NK-92 treated with Interleukin-12 subunit alpha and Interleukin-12 subunit beta, amount 100 ng/mL, for 24 hours (cell line): ENCODE results near the gene NECTIN1.

ENCODE experiments used
- DNase-seq: peaks from one replicate; lab custom pipeline; 2025; lab: John Stamatoyannopoulos, UW

NECTIN1 gene

DNA sequence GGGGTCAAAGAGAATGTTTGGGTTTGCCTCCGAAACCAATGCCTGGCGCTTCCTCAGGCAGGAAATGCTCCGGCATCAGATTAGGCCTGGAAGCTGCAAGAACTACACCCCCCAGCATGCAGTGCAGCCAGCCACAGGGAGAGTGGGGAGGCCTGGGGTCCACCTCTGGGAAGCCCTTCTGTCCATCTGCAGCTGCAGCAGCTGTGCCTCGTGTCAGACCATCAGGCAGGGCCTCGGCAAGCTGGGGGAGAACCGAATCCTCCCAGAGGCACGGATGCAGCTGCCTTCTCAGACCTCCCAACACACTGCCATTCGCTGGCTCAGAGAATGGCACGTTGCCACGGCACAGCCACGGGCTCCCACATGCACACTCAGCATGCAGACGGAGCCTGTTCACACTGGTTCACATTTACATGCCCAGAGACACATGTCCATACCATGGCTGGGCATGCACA, 57.4 kb downstream of the NECTIN1 start:
- no peak for DNase-seq

DNA sequence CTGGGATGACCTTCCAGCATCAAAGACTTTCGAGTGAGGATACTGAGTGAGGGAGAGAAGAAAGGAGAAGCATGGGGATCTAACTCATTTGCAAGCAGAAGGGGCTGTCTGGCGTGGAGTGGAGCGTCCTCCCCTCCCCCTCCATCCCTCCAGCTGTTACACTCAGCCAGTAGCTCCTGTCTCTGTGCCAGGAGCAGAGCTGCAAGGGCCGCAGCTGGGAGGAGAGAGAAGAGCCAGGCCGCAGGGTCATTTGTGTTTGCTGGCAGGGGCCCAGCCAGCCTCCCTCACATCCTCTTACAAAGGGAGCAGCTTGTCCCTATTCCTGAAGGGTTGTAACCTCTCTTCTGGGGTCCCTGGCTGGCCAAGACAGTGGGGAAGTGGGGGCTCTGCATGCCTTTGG, 57.9 kb downstream of the NECTIN1 start:
- no peak for DNase-seq

DNA sequence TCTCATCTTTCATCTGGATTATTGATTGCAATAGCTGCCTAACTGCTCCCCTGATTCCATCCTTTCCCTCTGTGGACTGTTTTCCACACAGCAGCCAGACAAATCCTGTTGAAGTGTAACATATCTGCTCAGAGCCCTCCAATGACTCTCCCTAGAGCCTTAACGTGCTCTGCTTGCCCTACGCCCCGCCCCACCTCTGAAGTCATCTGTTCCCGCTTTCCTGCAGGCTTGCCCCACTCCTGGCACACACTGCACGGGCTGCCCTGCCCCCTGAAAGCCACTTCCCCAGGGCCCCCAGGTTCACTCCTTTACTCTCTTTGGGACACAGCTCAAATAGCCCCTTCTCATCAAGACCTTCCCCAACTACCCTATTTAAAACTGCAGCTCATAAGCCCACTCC, 59.5 kb downstream of the NECTIN1 start:
- DNase-seq, result no peak

DNA sequence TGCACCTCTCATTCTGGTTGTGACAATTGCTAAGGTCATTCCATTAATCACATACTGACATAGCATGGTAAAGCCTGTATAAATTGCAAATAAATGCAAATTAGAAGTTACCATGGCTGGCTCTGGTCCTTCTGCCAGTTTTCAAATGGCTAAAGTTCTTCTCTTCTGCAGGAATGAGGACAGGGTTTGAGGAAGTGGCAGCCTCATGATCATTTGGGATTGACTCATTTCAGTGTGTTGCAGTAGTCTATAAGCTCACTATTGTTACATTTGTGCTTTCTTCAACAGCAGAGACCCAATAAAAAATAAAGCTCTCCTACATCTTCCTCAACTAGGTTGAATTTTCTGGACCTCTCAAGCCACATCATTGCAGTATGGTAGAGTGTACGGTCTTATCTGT, 60.3 kb downstream of the NECTIN1 start:
- DNase-seq, result no peak

DNA sequence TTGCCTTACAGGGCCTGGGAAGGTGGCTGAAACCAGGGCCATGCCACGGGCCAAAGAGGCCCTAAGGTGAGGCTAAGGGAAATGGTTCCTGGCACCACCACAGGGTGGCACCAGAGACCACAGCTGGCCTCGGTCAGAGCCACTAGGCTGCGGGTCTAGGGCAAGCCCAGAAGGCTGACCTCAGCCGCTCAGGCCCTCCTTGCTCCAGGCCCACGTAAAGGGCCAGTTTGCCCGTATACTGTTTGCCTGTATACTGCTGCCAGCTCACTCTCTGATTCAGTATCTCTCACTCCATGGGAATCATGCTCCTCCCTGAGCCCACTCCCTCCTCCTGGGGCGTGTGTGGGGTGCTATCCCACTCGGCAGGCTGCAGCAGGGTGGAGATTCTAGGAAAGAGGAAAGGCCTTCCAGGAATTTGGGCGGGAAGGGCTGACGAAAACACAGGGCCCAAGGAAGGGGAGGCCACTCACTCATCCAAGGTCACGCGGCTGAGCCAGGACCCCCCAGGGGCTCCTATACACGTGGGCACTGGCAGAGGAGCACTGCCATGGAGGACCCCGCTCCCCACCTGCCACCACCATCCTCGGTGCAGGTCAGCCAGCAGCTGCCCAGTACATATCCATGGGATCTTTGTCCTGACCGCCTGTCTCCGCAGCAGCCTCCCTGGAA, 62.4 kb downstream of the NECTIN1 start:
- peak; percentile 46 for DNase-seq

DNA sequence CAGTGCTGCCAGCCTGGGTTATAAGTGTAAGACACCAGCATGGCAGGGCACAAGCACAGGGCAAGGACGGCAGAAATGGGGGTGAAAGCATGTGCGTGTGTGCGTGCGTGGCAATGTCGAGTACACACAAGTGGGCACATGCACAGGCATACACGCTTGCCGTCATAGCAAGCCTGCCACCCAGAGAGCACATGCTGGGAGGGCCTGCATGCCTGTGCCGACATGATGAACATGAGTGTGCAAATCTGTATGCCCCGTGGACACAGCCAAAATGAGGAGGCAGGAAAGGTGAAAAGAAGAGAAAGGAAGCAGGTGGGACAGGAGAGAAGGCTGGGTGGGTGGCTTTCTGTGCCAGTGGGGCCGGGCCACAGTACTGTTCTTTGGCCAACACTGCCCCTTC, 62.9 kb downstream of the NECTIN1 start:
- DNase-seq, result no peak

DNA sequence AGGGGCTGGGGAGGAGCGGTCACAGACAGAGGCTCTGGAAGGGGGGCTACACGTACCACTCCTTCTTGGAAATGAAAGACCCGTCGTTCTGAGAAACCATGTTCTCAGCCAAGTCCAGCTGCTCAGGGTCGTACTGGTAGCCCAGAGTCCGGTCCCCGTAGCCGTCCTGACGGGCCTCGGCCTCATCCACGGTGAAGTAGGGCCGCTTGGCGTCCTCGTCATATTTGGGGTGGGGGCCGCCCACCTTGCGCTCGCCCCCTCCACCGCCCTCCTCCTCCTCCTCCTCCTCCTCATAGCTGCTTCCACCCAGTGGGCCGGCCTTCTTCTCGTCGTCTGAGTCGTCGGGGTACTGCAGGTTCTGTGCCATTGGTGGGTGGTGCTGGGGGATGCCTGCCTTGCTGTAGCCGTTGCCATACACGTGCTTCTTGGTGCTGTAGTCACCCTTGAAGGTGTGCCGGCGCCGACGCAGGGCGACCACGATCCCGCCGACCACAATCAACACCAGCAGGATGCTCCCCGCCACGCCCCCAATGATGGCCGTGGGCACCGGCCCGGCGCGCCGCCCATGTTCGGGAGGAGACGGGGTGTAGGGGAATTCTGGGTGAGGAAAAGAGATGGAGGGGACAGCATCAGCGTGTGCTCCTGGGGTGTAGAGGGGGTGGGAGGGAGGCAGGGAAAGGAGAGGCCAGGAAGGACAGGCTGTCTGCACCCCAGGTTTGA, 64.1 kb downstream of the NECTIN1 start:
- DNase-seq, result no peak

DNA sequence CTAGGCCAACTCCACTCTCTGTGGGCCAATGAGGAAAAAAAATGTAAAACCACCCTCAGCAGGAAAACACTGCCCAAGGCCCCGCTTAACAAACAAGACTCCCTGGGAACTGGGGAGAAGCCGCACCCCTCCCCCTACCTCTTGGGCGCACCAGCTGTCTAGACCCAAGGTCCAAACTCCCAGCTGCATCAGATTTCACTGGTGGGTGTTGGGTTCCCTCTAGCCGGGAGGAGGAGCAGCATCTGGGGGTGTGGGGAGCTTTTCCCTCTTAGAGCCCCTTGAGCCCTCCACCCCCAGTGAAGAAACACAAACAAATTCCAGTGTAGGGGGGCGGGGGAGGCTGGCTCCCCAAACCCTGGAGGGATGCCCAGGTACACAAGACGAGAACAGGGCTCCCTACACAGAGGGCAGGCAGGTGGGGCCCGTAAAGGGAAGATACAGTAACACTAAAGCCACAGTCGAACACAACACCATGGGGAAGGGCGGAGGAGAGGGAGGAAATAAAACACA, 64.9 kb downstream of the NECTIN1 start:
- no peak for DNase-seq

DNA sequence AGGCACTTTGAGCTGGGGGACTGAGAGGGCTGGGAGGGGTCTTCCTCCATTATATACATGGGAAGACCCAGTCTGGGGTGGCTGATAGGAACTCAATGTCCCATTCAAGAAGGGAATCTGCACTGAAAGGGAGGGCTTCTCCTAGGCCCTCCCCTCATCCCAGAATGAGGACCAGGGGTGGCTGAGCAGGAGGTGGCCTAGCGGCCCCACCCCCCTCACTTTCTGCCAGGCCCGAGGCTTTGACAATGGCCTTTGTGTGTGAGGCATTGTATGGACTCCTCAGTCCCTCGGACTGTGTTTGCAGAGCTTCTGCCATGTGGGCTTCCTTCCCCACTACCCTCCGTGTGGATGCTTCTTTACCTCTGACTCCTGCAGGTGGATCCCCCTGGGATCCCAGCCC, 65.7 kb downstream of the NECTIN1 start:
- no peak for DNase-seq

DNA sequence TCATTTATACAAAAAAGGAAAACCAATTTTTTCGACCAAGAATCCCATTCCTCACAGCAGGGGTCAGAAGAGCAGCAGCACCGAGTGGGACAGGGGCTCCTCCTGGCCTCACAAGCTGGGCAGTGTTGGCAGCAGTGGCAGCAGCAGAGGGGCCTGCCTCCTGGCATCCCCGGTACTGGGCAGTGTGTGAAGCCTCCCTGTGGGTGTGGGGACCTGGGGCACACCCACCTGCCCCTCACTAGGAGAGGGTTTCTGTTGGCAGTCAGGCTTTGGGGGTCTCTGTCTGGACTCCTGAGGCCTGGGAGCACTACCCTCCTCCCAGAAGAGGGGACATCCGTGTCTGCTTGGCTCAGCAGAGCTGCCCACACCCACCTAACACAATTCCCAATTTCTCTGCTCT, 67.8 kb downstream of the NECTIN1 start:
- DNase-seq, result no peak

DNA sequence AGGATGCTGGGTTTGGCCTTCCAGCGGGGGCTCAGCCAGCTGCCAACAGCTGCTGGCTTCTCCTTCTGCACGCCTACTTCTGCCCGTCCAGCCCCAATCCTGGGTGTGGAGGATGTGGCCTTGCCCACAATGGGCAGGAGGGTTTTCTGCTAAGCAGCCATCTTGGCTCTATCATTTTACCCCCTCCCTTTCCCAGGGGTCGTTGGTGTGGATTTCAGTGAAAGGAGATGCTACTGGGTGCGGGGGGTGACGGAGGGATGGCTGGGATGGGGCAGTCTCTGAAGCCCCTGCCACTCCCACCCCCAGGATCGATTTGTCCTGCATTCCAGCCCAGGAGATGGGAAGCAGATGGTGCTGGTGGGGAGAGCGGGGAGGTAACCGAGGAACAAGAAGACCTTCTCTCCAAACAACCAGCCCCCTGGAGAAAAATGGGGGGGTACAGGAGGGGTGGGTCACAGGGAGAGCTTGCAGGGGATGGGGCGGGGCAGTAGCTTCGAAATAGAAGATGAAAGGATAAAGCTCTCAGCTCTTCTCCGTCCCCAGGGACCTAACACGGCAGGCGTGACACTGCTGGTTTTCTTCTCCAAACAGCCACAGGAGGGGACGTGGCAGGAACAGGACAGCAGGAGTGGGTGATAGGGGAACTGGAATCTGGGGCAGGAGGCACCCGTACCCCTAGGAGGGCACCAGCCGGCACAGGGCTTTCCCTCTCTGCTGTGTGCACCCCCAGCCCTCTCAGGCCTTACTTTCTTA, 68.9 kb downstream of the NECTIN1 start:
- DNase-seq, result no peak

DNA sequence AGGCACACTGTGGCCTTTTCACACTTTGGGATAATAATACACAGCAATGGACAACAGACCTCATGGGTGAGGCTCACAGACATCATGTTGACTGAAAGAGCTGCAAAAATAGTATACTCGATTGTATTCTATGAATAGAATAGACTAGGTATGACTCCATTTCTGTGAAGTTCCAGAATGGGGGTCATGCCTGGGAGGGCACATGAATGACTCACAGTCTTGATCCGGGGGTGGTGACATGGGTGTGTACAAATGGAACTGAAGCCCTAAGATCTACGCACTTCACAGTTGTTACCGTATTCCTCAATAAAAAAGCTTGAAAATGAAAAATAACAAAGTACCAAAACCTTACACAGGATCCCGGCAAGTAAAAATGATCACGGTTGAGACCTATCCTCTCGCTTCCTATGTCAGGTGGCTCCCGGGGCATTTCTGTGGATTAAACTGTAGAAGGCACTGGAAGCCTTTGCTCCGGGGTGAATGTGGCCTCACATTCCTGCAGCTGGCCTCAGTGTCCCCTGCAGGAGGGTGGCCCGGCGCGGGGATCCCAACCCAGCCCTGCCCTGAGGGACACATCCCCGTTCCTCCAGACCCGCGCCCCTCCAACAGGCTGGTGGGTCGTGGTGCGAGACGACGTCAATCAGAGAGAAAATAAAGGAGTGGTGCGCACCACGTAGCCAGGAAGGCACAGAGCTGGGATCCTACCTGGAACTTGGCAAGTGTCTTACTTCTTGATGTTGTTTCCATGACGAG, 75.9 kb downstream of the NECTIN1 start:
- DNase-seq, result no peak

DNA sequence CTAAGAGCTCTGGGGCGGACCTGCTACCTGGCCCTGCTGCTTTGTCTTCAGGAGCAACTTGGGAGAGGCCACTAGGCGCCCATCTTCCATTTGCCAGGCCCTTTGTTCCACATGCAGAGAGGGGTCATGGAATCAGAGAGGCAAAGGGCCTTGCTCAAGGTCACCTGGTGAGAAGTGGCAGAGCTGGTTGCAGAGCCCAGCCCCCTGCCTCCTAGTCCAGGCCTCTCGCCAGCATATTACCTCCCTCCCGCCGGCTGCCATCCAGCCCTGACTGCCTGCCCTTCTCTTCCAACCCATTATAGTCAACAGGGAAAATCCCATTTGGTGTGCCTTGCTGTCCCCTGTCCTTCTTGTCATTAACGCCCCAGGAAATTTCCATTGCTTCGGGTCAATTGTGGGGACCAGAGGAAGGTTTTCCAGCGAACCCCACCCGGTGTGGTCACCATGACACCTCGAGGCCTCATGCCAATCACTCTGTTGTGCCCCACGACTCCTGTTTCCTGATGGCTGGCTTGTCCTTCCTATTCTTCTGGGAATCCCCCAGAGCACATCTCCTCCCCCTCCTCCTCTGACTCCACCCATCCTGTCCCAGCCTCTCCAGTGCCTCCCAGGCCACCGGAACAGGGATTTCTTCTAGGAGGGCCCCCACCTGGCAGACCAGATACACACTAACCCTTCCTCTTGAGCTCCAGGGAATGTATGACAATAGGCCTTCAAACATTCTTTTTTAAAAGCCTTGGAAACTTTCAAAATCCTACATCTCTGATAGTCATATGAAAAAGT, 77.0 kb downstream of the NECTIN1 start:
- DNase-seq, result no peak

DNA sequence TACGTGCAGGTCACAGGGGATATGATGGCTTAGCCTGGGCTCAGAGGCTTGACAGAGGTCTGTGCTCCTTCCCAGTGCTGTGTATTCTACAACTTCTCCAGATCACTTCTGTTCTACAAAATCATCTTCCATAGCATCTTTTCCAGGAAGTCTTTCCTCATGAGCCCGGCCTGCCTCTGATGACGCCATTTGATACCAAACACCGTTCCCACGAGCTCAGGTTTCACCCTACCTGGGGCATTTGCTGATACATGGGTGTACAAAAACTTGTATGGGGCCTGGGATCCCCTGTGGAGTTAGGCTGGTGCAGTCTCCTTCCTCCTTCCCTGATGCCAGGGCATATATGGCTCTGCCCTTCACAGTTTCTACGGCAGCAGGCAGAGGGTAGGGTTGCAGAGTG, 78.7 kb downstream of the NECTIN1 start:
- DNase-seq, result no peak

DNA sequence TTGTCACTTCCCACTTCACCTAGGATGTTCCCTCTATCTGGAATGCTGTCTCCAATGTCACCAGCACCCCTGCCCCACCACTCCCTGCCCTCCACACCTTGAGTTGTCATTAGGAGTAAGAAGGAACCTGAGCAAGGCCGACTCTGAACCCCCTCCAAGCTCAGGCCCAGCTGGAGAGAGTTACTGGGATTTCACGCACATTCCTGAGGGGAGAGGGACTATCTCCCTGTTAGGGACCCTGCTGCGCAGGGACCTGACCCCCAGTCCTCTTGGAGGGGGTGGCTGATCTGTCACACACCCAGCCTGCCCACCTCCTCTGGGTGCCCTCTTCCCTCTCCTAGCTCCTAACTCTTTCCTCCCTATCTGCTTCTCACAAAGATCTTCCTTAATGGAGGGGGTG, 81.7 kb downstream of the NECTIN1 start:
- no peak for DNase-seq

DNA sequence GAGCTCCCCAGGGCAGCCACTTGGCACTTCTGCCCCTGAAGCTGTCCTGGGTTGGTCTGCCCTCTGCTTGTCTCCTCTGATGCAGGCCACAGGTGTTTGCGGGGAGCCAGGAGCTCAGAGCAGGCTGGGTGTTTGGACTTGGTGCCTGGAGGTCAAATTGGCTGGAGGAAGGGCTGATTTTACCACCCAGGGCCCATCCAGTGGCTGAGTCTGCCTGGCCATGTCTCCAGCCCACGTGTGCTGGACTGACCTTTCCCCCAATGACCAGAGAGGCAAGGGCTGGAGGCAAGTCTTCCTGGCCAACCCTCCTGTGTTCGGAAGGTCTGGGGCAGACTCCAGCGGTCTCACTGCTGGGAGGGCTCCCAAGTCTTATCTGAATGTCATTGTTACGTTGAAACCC, 84.0 kb downstream of the NECTIN1 start:
- DNase-seq, result no peak

DNA sequence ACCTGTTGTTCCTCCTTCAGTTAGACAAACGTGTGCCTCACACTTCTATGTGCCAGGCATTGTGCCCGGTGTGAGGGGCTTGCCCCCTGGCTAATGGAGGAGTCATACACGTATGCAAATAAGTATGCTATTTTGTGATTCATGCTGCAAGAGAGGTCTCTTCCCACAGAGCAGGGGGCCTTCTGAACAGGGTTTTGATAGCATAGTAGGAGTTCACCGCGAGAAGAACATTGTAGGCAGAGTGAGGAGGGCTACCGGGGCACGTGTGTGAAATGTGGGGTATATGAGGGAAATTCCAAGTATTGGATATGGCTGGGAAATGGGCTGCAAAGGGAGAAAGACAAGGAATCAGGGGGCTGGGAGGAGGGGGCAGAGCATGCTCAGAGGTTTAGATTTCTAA, 84.5 kb downstream of the NECTIN1 start:
- DNase-seq, result no peak

DNA sequence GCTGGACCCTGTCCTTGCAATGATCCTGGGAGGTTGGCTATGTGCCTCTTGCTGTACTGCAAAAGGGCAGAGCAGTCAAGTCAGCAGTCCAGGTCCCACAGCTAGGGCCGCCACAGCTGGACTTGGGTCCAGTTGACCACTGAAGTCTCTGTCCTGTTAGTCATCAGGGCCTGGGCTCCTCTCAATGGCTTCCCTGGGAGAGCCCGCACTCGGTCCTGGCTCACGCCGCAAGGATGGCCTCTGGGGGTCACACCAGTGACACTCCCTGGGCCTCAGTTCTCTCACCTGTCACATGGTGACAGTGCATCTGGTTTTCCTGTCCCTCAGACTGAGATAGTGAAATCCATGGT, 85.1 kb downstream of the NECTIN1 start:
- no peak for DNase-seq

DNA sequence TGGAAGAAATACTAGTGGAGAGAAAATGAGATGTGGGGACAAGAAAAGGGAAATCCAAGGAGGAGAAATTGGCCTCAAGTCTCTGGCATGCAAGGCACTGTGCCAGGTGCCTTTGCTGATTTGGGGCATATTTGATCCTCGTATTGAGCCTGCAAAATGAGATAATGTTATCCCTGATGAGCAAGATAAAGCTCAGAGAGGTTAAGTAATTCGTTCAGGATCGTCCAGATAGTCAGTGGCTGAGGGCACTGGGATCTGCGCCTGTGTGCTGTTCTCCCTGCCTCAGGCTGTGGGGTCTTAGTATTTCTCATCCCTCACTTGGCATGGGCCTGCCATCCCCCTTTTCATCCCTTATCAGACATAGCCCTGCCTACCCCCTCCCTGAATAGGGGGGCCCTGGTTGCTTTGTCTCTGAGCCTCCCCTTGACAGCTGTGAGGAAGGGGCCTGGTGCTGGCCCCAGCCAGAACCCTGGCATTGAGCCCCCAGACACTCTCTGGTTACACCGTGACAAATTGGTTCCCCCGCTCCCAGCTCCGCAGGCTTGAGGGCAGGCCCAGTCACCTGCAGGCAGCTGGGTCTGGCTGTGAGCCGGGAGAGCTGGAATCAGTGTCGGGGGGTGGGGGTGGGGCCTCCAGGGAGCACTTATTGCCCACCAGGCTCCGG, 85.7 kb downstream of the NECTIN1 start:
- no peak for DNase-seq

DNA sequence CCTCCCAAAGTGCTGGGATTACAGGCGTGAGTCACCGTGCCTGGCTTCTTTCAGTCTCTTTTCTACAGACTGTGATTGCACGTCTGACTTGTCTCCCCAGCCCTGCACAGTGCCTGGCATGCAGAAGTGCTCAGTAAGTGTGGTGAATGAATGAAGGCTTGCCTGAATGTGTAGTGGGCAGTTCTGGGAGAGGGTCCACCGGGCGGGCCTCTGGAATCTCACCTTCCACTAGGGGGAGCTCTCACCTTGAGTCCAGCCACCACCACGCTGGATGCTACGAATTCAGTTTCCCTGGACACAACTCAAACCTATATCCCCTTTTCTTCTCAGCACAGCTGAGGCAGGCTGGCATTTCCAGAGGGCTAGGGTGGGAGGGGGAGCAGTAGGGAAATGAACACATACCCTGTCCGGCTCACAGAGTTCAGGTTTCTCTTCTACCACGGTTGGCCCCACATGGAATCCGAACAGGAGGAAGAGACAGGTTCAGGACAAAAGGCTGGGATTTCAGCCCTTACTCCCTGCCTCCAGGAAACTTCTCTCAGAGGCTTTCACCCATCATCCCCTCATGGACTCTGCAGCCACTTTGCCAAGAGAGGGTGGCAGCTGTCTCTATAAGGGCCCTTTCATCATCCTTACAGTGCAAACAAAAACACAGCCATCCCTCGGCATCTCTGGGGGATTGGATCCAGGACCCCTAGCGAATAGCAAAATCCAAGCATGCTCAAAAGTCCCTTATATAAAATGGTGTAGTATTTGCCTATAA, 86.8 kb downstream of the NECTIN1 start:
- DNase-seq, result no peak
